GM23248 (cell line): ENCODE results near the gene HSPA1A. TPM values are rescaled to one million over a fixed set of nuclear protein-coding genes. Genes with fewer than 3 reads are reported as not detected.

Experiments used
- DNase-seq: peaks from one replicate; pipeline ENCODE4 v3.0.0-alpha.2; 2015
- H2AFZ ChIP-seq: fragments of 200-600 bp; sonication (generic); 2 replicates; pipeline ENCODE4 v1.6.1; 2016; ENCODE audit warnings: antibody characterized with exemption
- H3F3A ChIP-seq: fragments of 200-600 bp; sonication (generic); 2 replicates; pipeline ENCODE4 v1.6.1; 2016; ENCODE audit warnings: mild to moderate bottlenecking, antibody characterized with exemption, mixed run types; ENCODE audit not compliant: insufficient read depth
- H3K27ac ChIP-seq: fragments of 200-600 bp; sonication (generic); 2 replicates; pipeline ENCODE4 v1.5.1; 2016; ENCODE audit warnings: mild to moderate bottlenecking
- H3K27me3 ChIP-seq: fragments of 200-600 bp; sonication (generic); replicated peaks from 2 replicates; pipeline ENCODE4 v1.6.1; 2016; ENCODE audit warnings: mild to moderate bottlenecking; ENCODE audit not compliant: insufficient read depth
- H3K36me3 ChIP-seq: fragments of 200-600 bp; sonication (generic); 2 replicates; pipeline ENCODE4 v1.6.1; 2016; ENCODE audit warnings: low read depth, mild to moderate bottlenecking
- H3K4me1 ChIP-seq: fragments of 200-600 bp; sonication (generic); 2 replicates; pipeline ENCODE4 v1.6.1; 2016; ENCODE audit warnings: mild to moderate bottlenecking; ENCODE audit not compliant: insufficient read depth
- H3K4me2 ChIP-seq: fragments of 200-600 bp; sonication (generic); one replicate; pipeline ENCODE4 v1.6.1; 2016; ENCODE audit warnings: mild to moderate bottlenecking; ENCODE audit not compliant: unreplicated experiment
- H3K4me3 ChIP-seq: fragments of 200-600 bp; sonication (generic); 2 replicates; pipeline ENCODE4 v1.5.1; 2016; ENCODE audit warnings: mild to moderate bottlenecking
- H3K79me2 ChIP-seq: fragments of 200-600 bp; sonication (generic); 2 replicates; pipeline ENCODE4 v1.6.1; 2016; ENCODE audit warnings: mild to moderate bottlenecking; ENCODE audit not compliant: insufficient read depth
- H3K9ac ChIP-seq: fragments of 200-600 bp; sonication (generic); 2 replicates; pipeline ENCODE4 v1.6.1; 2016; ENCODE audit warnings: mild to moderate bottlenecking
- H3K9me2 ChIP-seq: fragments of 200-600 bp; sonication (generic); 2 replicates; pipeline ENCODE4 v1.6.1; 2016; ENCODE audit warnings: mixed run types, mild to moderate bottlenecking, moderate library complexity; ENCODE audit not compliant: insufficient read depth
- H3K9me3 ChIP-seq: fragments of 200-600 bp; sonication (generic); one replicate; pipeline ENCODE4 v1.6.1; 2017; ENCODE audit warnings: low read depth
- H4K20me1 ChIP-seq: fragments of 200-600 bp; sonication (generic); 2 replicates; pipeline ENCODE4 v1.6.0; 2016; ENCODE audit not compliant: insufficient read depth
- EZH2 ChIP-seq: fragments of 200-600 bp; sonication (generic); IDR thresholded peaks from 2 replicates; pipeline ENCODE4 v1.6.1; 2018; ENCODE audit warnings: antibody characterized with exemption, mild to moderate bottlenecking; ENCODE audit not compliant: insufficient read depth, poor library complexity, severe bottlenecking
- EZH2phosphoT487 ChIP-seq: fragments of 200-600 bp; sonication (generic); IDR thresholded peaks from 2 replicates; pipeline ENCODE4 v1.6.1; 2018; ENCODE audit warnings: antibody characterized with exemption, moderate library complexity, mild to moderate bottlenecking, low read depth; ENCODE audit not compliant: insufficient read depth
- WGBS, 2 experiments: methylation state at CpG; one replicate each; pipeline ENCODE4 v1.1.6; 2015 to 2017; ENCODE audit warnings: low lambda C conversion rate in 2 of 2, low coverage in 1 of 2; ENCODE audit errors: missing lambda C conversion rate in 2 of 2; 5-methylcytosine and 5-hydroxymethylcytosine counted together
- in situ Hi-C: fragments of 300-500 bp; cut with MboI; formaldehyde crosslinking; loops from 2 replicates; pipeline ENCODE4 v1.15.0; 2020
- polyA plus RNA-seq: library from polyadenylated mRNA; unstranded; fragments of >200 nt; fragmentation: Nextera tagmentation; extraction: Ambion mirVana; gene quantifications from 2 replicates; pipeline ENCODE4 v1.2.1, GENCODE V29; 2016
- total RNA-seq: library from RNA; depleted of rRNA; stranded (reverse); fragments of >200 nt; shearing (Covaris generic); gene quantifications from 2 replicates; pipeline ENCODE4 v1.2.3, GENCODE V29; 2014

The HSPA1A gene
- total and polyA plus RNA-seq, 2 experiments from 2014 or later = 67.5 to 107 TPM

DNA sequence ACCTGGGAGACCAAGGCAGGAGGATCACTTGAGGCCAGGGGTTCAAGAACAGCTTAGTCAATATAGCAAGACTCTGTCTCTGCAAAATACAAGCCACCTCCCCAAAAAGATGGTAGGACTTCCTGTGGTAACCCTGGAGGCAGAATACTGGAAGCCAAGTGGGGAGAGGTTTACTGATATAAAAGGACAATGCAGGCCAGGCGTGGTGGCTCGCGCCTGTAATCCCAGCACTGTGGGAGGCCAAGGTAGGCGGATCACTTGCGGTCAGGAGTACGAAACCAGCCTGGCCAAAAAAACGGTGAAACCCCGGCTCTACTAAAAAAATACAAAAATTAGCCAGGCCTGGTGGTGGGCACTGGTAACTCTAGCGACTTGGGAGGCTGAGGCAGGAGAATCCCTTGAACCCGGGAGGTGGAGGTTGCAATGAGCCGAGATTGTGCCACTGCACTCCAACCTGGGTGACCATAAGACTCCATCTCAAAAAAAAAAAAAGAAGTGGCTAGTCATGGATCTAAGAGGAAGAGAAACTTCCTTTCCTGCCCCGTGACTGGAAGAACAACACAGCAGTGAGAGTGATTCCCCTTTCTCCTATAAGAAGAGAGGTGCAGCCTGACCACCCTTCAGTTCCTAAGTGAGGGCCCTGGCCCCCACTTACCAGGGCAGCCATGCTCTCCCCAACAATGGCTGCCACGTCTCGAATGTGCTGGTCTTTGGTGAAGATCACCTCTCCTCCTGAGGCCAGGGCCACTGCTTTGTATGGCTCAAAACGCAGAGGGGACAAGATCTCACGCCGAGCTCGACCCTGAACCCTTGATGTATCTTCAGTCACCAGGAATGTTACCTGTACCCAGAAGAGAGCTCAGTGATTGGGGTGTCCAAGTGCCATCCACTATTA is 46.7 kb upstream of the HSPA1A start:
- 87% methylated on average over 18 of the region's 18 CpGs for WGBS, 2 experiments

DNA sequence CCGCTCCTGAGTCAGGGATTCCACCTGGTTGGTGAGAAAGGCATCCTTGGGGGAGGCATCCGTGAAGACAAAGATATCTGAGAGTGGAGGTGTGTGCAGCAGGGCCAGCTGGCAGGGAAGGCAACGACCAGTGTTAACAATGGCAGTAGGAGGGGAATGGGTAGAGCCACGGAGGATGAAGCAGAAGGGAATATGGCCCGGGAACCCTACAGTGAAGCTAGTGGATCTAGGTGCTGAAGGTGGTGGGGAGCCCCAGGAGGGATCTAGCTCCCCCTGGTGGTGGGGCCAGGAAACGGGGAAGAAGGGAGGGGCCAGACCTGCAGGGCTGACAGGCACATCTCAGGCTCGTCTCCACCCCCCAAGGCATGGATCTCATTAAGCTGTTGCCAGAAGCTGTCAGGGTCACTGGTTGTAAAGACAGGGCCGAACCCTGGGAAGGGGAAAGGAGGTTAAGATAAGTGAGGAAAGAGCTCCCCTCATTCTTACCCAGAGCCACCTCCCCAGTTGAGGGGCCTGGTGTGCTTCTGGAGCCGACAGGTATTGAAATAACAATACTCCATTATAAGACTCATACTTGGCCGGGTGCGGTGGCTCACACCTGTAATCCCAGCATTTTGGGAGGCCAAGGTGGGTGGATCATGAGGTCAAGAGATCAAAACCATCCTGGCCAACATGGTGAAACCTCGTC is 45.5 kb upstream of the HSPA1A start:
- Histone ChIP-seq H2AFZ (no peak overlapping the region), H3K9me2 (no peaks in the 10 kb centered on the region), H3K4me3 (no peak overlapping the region), H3K27ac (no peak overlapping the region), H3K9me3 (no peaks in the 10 kb centered on the region), H3K79me2 (no peaks in the 10 kb centered on the region), H3K4me1 (no peaks in the 10 kb centered on the region), H3K4me2 (no peak overlapping the region), H3K36me3 (no peaks in the 10 kb centered on the region), H3K27me3 (no peaks in the 10 kb centered on the region), H4K20me1 (no peaks in the 10 kb centered on the region), H3F3A (no peaks in the 10 kb centered on the region), H3K9ac (no peak overlapping the region)
- in situ Hi-C loops = no loop called here
- no peak for TF ChIP-seq EZH2phosphoT487
- TF ChIP-seq EZH2 = no peak
- peak; percentile 60 for DNase-seq
- WGBS, 2 experiments = 74 to 75% methylated on average over 12 of the region's 12 CpGs

More for the DNA sequence above, 46.7 kb upstream of the HSPA1A start:
- no peaks in the 10 kb centered on the region for H3F3A ChIP-seq
- H3K36me3 ChIP-seq = no peaks in the 10 kb centered on the region
- H3K9ac ChIP-seq = no peak overlapping the region
- no peak overlapping the region for H3K27ac ChIP-seq
- no peak for DNase-seq
- no peaks in the 10 kb centered on the region for H3K9me3 ChIP-seq
- in situ Hi-C loops = no loop called here
- no peaks in the 10 kb centered on the region for H3K9me2 ChIP-seq
- H3K79me2 ChIP-seq = no peaks in the 10 kb centered on the region
- no peak overlapping the region for H3K4me2 ChIP-seq
- H3K27me3 ChIP-seq = no peaks in the 10 kb centered on the region
- no peak overlapping the region for H2AFZ ChIP-seq
- no peak overlapping the region for H3K4me3 ChIP-seq
- peaks cover 5% of the 10 kb centered on the region; the same call in 1 of the 2 replicates for H3K4me1 ChIP-seq
- no peaks in the 10 kb centered on the region for H4K20me1 ChIP-seq
- TF ChIP-seq EZH2 (no peak), EZH2phosphoT487 (no peak)

DNA sequence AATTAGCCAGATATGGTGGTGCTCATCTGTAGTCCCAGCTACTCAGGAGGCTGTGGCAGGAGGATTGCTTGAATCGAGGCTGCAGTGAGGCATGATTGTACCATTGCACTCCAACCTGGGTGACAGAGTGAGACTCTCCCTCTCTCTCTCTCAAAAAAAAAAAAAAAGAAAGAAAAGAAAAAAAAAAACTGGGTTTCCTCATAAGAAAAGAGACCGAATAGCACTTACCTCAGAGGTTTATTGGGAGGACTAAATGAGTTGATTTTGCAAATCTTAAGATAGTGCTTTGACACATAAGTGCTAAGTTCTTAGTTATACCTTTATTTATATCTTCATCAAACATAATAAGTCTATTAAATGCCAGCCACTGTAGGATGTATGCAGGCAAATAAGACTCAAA is 44.5 kb upstream of the HSPA1A start:
- no peaks in the 10 kb centered on the region for H3K79me2 ChIP-seq
- H3K9ac ChIP-seq = no peak overlapping the region
- H3K9me2 ChIP-seq = no peaks in the 10 kb centered on the region
- TF ChIP-seq EZH2 (no peak), EZH2phosphoT487 (no peak)
- no peak overlapping the region for H3K4me3 ChIP-seq
- no peaks in the 10 kb centered on the region for H3K9me3 ChIP-seq
- no peaks in the 10 kb centered on the region for H3K36me3 ChIP-seq
- no peaks in the 10 kb centered on the region for H3K4me1 ChIP-seq
- no peaks in the 10 kb centered on the region for H3K27me3 ChIP-seq
- H3K27ac ChIP-seq = no peak overlapping the region
- 97 to 100% methylated on average over 2 of the region's 2 CpGs for WGBS, 2 experiments
- H4K20me1 ChIP-seq = no peaks in the 10 kb centered on the region
- in situ Hi-C loops = no loop called here
- DNase-seq = no peak
- no peaks in the 10 kb centered on the region for H3F3A ChIP-seq
- H2AFZ ChIP-seq = no peak overlapping the region
- no peak overlapping the region for H3K4me2 ChIP-seq

DNA sequence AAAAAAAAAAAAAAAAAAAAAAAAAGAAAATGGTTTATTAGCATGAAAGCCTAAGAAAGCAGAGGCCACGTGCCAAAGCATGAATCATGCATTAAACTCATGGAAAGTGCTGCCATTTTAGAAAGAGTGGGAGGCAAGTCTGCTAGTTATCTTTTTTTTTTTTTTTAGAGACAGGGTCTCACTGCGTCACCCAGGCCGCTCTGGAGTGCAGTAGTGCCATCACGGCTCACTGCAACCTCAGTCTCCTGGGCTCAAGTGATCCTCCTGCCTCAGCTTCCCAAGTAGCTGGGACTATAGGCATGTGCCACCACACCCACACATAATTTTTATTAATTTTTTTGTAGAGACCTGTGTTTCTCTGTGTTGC is 43.4 kb upstream of the HSPA1A start:
- no peaks in the 10 kb centered on the region for H3K9me2 ChIP-seq
- 73 to 83% methylated on average over 4 of the region's 4 CpGs for WGBS, 2 experiments

More for the DNA sequence above, 43.4 kb upstream of the HSPA1A start:
- H2AFZ ChIP-seq = no peak overlapping the region
- H3K4me2 ChIP-seq = no peak overlapping the region
- H4K20me1 ChIP-seq = no peaks in the 10 kb centered on the region
- no peak overlapping the region for H3K27ac ChIP-seq
- TF ChIP-seq EZH2phosphoT487 = no peak
- no peak for TF ChIP-seq EZH2
- peak; percentile 57 for DNase-seq
- H3K9ac ChIP-seq = no peak overlapping the region
- H3K4me3 ChIP-seq = no peak overlapping the region
- H3K4me1 ChIP-seq = peaks cover 6% of the 10 kb centered on the region
- no peaks in the 10 kb centered on the region for H3K79me2 ChIP-seq
- H3F3A ChIP-seq = no peaks in the 10 kb centered on the region
- no peaks in the 10 kb centered on the region for H3K9me3 ChIP-seq
- no peaks in the 10 kb centered on the region for H3K36me3 ChIP-seq
- in situ Hi-C loops = no loop called here
- H3K27me3 ChIP-seq = no peaks in the 10 kb centered on the region
